ENCODE data around the gene FADS6.

FADS6 gene

DNA sequence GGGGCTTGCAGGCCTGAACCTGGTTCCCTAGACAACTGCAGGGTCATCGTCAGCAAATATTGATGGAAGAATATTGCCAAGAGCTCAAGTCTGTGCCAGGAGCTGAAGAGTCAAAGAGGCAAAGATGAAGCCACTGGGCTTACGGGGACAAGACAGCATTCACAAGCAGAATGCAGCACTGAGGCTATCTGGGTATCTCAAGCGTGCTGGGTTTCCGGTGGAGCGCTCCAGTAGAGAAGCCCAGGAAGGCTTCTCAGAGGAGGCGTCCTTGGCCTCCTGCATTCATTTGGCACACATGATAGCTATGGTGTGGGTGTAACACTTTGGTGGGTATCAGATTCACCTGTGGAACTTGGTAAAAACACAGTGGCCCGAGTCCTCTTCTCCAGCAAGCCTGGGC lies 2.9 kb downstream of the FADS6 start:
- H3K79me2 ChIP-seq (ENCODE audit: low read length), result no peaks in the 10 kb centered on the region
- H3K27ac ChIP-seq (ENCODE audit: low read length), result no peak overlapping the region
- H2AFZ ChIP-seq (ENCODE audit: low read length), result no peak overlapping the region
- H3K27me3 ChIP-seq (replicated peaks; ENCODE audit: insufficient read depth, low read length), result peaks cover 94% of the 10 kb centered on the region
- no peak for TF ChIP-seq EZH2phosphoT487 (IDR thresholded peaks at IDR 0.05; ENCODE audit: low read length)
- TF ChIP-seq, protein P1, sequence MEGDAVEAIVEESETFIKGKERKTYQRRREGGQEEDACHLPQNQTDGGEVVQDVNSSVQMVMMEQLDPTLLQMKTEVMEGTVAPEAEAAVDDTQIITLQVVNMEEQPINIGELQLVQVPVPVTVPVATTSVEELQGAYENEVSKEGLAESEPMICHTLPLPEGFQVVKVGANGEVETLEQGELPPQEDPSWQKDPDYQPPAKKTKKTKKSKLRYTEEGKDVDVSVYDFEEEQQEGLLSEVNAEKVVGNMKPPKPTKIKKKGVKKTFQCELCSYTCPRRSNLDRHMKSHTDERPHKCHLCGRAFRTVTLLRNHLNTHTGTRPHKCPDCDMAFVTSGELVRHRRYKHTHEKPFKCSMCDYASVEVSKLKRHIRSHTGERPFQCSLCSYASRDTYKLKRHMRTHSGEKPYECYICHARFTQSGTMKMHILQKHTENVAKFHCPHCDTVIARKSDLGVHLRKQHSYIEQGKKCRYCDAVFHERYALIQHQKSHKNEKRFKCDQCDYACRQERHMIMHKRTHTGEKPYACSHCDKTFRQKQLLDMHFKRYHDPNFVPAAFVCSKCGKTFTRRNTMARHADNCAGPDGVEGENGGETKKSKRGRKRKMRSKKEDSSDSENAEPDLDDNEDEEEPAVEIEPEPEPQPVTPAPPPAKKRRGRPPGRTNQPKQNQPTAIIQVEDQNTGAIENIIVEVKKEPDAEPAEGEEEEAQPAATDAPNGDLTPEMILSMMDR (IDR thresholded peaks at IDR 0.05; ENCODE audit: low read length), result no peak
- TF ChIP-seq EZH2 (optimal IDR thresholded peaks at IDR 0.05; ENCODE audit: low read depth, low read length), result no peak
- no peaks in the 10 kb centered on the region for H3F3A ChIP-seq (ENCODE audit: insufficient read depth, low read length)
- no peaks in the 10 kb centered on the region for H4K20me1 ChIP-seq (ENCODE audit: insufficient read depth, low read length)
- H3K9ac ChIP-seq (ENCODE audit: low read length), result no peak overlapping the region
- H3K4me1 ChIP-seq (ENCODE audit: low read length), result no peaks in the 10 kb centered on the region
- no peak overlapping the region for H3K4me3 ChIP-seq (ENCODE audit: low read length)
- H3K4me2 ChIP-seq (ENCODE audit: low read depth, low read length), result no peak overlapping the region
- no peak for DNase-seq
- H3K36me3 ChIP-seq (replicated peaks; ENCODE audit: insufficient read depth, low read length), result no peaks in the 10 kb centered on the region
- no peaks in the 10 kb centered on the region for H3K9me2 ChIP-seq (replicated peaks; ENCODE audit: insufficient read depth, low read length)
- no peaks in the 10 kb centered on the region for H3K9me3 ChIP-seq (replicated peaks; ENCODE audit: insufficient read depth, low read length)

DNA sequence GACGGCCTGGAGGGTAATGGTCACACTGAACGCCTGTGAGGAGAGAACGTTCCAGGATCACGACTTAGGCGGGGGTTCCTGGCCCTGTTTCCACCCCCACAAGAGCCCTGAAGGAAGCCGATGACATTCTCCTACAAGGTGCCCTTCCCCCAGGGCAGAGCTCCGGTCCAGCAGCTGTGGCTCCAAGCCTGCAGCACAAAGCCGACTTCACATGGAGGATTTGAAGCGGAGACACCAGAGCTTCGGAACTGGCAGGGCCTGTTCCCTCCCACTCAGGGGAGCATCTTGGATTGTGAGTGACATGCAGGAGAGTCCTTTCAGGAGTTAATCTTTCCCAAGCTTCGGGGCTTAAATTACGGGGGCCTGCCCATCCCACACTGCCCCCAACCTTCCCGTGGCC lies 5.0 kb downstream of the FADS6 start:
- H3K9ac ChIP-seq (ENCODE audit: low read length), result no peak overlapping the region
- no peak overlapping the region for H3K4me2 ChIP-seq (ENCODE audit: low read depth, low read length)
- no peak overlapping the region for H2AFZ ChIP-seq (ENCODE audit: low read length)
- H3K4me3 ChIP-seq (ENCODE audit: low read length), result no peak overlapping the region
- no peak overlapping the region for H3K27ac ChIP-seq (ENCODE audit: low read length)
- peaks cover 94% of the 10 kb centered on the region for H3K27me3 ChIP-seq (replicated peaks; ENCODE audit: insufficient read depth, low read length)
- TF ChIP-seq EZH2 (optimal IDR thresholded peaks at IDR 0.05; ENCODE audit: low read depth, low read length), result peak; percentile 22
- TF ChIP-seq, protein P1 (IDR thresholded peaks at IDR 0.05; ENCODE audit: low read length), result no peak
- no peaks in the 10 kb centered on the region for H3K79me2 ChIP-seq (ENCODE audit: low read length)
- DNase-seq, result no peak
- H4K20me1 ChIP-seq (ENCODE audit: insufficient read depth, low read length), result no peaks in the 10 kb centered on the region
- no peaks in the 10 kb centered on the region for H3K9me3 ChIP-seq (replicated peaks; ENCODE audit: insufficient read depth, low read length)
- no peaks in the 10 kb centered on the region for H3K36me3 ChIP-seq (replicated peaks; ENCODE audit: insufficient read depth, low read length)
- no peaks in the 10 kb centered on the region for H3K4me1 ChIP-seq (ENCODE audit: low read length)
- H3K9me2 ChIP-seq (replicated peaks; ENCODE audit: insufficient read depth, low read length), result no peaks in the 10 kb centered on the region
- H3F3A ChIP-seq (ENCODE audit: insufficient read depth, low read length), result no peaks in the 10 kb centered on the region

DNA sequence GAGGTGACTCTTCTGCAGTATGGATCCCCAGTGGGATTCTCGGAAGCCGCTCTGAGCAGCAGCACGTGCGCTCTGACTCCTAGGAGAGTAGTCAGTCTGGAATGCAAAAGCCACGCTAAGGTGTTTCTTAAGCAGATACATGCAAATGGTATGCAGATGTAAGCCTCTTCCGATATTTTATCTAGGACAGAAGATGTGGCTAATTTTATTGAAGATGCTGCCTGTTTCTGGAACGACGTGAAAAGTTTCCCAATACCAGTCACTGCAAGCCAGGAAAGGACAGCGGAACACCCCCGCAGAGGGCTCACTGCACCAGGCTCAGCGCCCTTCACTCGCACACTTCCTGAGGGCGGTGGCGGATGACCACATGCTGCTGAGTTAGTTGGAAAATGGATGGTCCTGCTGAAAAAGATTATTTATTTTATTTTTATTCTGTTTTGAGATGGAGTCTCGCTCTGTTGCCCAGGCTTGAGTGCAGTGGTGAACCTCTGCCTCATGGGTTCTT lies 10.1 kb downstream of the FADS6 start:
- H3K9me2 ChIP-seq (replicated peaks; ENCODE audit: insufficient read depth, low read length), result no peaks in the 10 kb centered on the region
- DNase-seq, result no peak
- no peaks in the 10 kb centered on the region for H3F3A ChIP-seq (ENCODE audit: insufficient read depth, low read length)
- no peaks in the 10 kb centered on the region for H4K20me1 ChIP-seq (ENCODE audit: insufficient read depth, low read length)
- H2AFZ ChIP-seq (ENCODE audit: low read length), result no peak overlapping the region
- H3K27ac ChIP-seq (ENCODE audit: low read length), result no peak overlapping the region
- no peak overlapping the region for H3K9ac ChIP-seq (ENCODE audit: low read length)
- no peaks in the 10 kb centered on the region for H3K9me3 ChIP-seq (replicated peaks; ENCODE audit: insufficient read depth, low read length)
- TF ChIP-seq, protein P1 (IDR thresholded peaks at IDR 0.05; ENCODE audit: low read length), result no peak
- no peak for TF ChIP-seq EZH2phosphoT487 (IDR thresholded peaks at IDR 0.05; ENCODE audit: low read length)
- no peak for TF ChIP-seq EZH2 (optimal IDR thresholded peaks at IDR 0.05; ENCODE audit: low read depth, low read length)
- peaks cover 95% of the 10 kb centered on the region for H3K27me3 ChIP-seq (replicated peaks; ENCODE audit: insufficient read depth, low read length)
- H3K4me2 ChIP-seq (ENCODE audit: low read depth, low read length), result no peak overlapping the region
- H3K79me2 ChIP-seq (ENCODE audit: low read length), result no peaks in the 10 kb centered on the region
- H3K4me1 ChIP-seq (ENCODE audit: low read length), result no peaks in the 10 kb centered on the region
- H3K36me3 ChIP-seq (replicated peaks; ENCODE audit: insufficient read depth, low read length), result no peaks in the 10 kb centered on the region
- H3K4me3 ChIP-seq (ENCODE audit: low read length), result no peak overlapping the region
